HEK293T (cell line): ENCODE results near the gene EYS.

Experiments used
- ARNT ChIP-seq: fragments of 450-650 bp; IDR thresholded peaks from 2 replicates; pipeline ENCODE4 v1.6.1; 2017; ENCODE audit warnings: mild to moderate bottlenecking
- BHLHE40 ChIP-seq: fragments of 450-650 bp; IDR thresholded peaks from 2 replicates; pipeline ENCODE4 v1.6.1; 2016; ENCODE audit warnings: mild to moderate bottlenecking, moderate library complexity, borderline replicate concordance
- CTBP1 ChIP-seq: fragments of 450-650 bp; IDR thresholded peaks from 2 replicates; pipeline ENCODE4 v1.6.1; 2016; ENCODE audit warnings: borderline replicate concordance
- ELF4 ChIP-seq: fragments of 450-650 bp; IDR thresholded peaks from 2 replicates; pipeline ENCODE4 v1.6.1; 2017; ENCODE audit warnings: antibody characterized with exemption
- FOXA1 ChIP-seq: fragments of 450-650 bp; IDR thresholded peaks from 2 replicates; pipeline ENCODE4 v1.6.1; 2016; ENCODE audit warnings: mild to moderate bottlenecking
- FOXK2 ChIP-seq: fragments of 450-650 bp; IDR thresholded peaks from 2 replicates; pipeline ENCODE4 v1.6.1; 2016; ENCODE audit warnings: mild to moderate bottlenecking
- FOXM1 ChIP-seq: fragments of 450-650 bp; IDR thresholded peaks from 2 replicates; pipeline ENCODE4 v1.6.1; 2017; ENCODE audit warnings: mild to moderate bottlenecking, borderline replicate concordance
- HDGF ChIP-seq: fragments of 450-650 bp; IDR thresholded peaks from 2 replicates; pipeline ENCODE4 v1.6.1; 2017; ENCODE audit warnings: antibody characterized with exemption, borderline replicate concordance
- L3MBTL2 ChIP-seq: fragments of 450-650 bp; conservative IDR thresholded peaks from 2 replicates; pipeline ENCODE4 v1.6.1; 2016; ENCODE audit warnings: mild to moderate bottlenecking
- NFRKB ChIP-seq: fragments of 450-650 bp; IDR thresholded peaks from 2 replicates; pipeline ENCODE4 v1.6.1; 2016; ENCODE audit warnings: mild to moderate bottlenecking, moderate library complexity
- SP1 ChIP-seq: fragments of 450-650 bp; IDR thresholded peaks from 2 replicates; pipeline ENCODE4 v1.6.1; 2017
- SUZ12 ChIP-seq: fragments of 450-650 bp; IDR thresholded peaks from 2 replicates; pipeline ENCODE4 v1.6.1; 2016; ENCODE audit warnings: mild to moderate bottlenecking
- ZNF384 ChIP-seq: fragments of 450-650 bp; IDR thresholded peaks from 2 replicates; pipeline ENCODE4 v1.6.1; 2016
- TF ChIP-seq, protein P1 (sequence below): fragments of 450-650 bp; IDR thresholded peaks from 2 replicates; pipeline ENCODE4 v1.6.1; 2016

DNA sequence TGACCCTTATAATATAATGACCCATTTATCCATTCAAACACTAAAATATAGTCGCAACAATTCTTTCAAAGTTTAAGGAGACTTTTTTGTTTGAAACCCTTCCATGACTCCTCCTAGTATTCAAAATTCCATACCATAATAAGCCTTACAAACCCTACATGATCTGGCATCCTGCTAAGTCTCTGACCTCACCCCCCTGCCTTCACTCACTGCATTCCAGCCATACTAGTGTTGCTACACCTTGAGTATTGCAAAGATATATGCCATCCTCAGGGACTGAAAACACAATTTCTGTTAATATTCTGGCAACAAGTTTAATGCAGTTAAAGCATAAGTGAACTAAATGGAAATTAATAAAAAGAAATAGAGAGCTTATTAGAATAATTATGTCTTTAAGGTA, 168.4 kb downstream of the EYS start:
- no peak for TF ChIP-seq HDGF
- no peak for TF ChIP-seq FOXM1
- TF ChIP-seq SUZ12: no peak
- TF ChIP-seq ARNT: no peak
- TF ChIP-seq SP1: no peak
- TF ChIP-seq L3MBTL2: no peak
- TF ChIP-seq FOXK2: no peak
- TF ChIP-seq CTBP1: no peak
- no peak for TF ChIP-seq ZNF384
- no peak for TF ChIP-seq BHLHE40
- TF ChIP-seq FOXA1: no peak
- TF ChIP-seq ELF4: no peak
- no peak for TF ChIP-seq NFRKB
- TF ChIP-seq, protein P1, sequence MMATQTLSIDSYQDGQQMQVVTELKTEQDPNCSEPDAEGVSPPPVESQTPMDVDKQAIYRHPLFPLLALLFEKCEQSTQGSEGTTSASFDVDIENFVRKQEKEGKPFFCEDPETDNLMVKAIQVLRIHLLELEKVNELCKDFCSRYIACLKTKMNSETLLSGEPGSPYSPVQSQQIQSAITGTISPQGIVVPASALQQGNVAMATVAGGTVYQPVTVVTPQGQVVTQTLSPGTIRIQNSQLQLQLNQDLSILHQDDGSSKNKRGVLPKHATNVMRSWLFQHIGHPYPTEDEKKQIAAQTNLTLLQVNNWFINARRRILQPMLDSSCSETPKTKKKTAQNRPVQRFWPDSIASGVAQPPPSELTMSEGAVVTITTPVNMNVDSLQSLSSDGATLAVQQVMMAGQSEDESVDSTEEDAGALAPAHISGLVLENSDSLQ: no peak
